OCI-LY7 (cell line): Measurements from ENCODE around the gene S100PBP. TPM values are rescaled to one million over a fixed set of nuclear protein-coding genes. Genes with fewer than 3 reads are reported as not detected.

Experiments
- BruUV-seq: library from RNA; stranded (reverse); fragments of 400-500 nt; replicated peaks from 2 replicates; lab custom pipeline; 2021; lab: Mats Ljungman, UMichigan
- CTCF ChIA-PET: fragments of 300-600 bp; sonication (Branson Sonifier 250); formaldehyde crosslinking; loops from one replicate; lab custom pipeline; 2022; ENCODE audit warnings: antibody characterized with exemption; ENCODE audit not compliant: unreplicated experiment; lab: Charles Lee
- POLR2A ChIA-PET: fragments of 300-600 bp; sonication (Branson Sonifier 250); formaldehyde crosslinking; loops from one replicate; lab custom pipeline; 2022; ENCODE audit warnings: antibody characterized with exemption; lab: Charles Lee
- DNase-seq: peaks from one replicate; pipeline ENCODE4 v3.0.0-alpha.2; 2015; ENCODE audit warnings: low spot score
- H2AFZ ChIP-seq: fragments of 200-600 bp; sonication (generic), shearing (Covaris generic); 2 replicates; pipeline ENCODE4 v1.6.1; 2014; ENCODE audit warnings: mild to moderate bottlenecking, antibody characterized with exemption, low read length, moderate library complexity
- H3K27ac ChIP-seq: fragments of 200-600 bp; sonication (generic); 2 replicates; pipeline ENCODE4 v1.5.1; 2014; ENCODE audit warnings: mixed run types, low read depth, mild to moderate bottlenecking, moderate library complexity, low read length, inconsistent platforms; ENCODE audit not compliant: poor library complexity, severe bottlenecking
- H3K36me3 ChIP-seq: fragments of 200-600 bp; sonication (generic); 2 replicates; pipeline ENCODE4 v1.6.1; 2014; ENCODE audit warnings: mild to moderate bottlenecking, antibody characterized with exemption, low read length, moderate library complexity, mixed read lengths; ENCODE audit not compliant: insufficient read depth
- H3K4me1 ChIP-seq: fragments of 200-600 bp; sonication (generic); 2 replicates; pipeline ENCODE4 v1.5.1; 2014; ENCODE audit warnings: mild to moderate bottlenecking, low read length; ENCODE audit not compliant: insufficient read depth, poor library complexity, severe bottlenecking
- H3K4me2 ChIP-seq: fragments of 200-600 bp; sonication (generic); 2 replicates; pipeline ENCODE4 v1.6.1; 2014; ENCODE audit warnings: mild to moderate bottlenecking, low read length
- H3K4me3 ChIP-seq: fragments of 200-600 bp; sonication (generic); 2 replicates; pipeline ENCODE4 v1.5.1; 2014; ENCODE audit warnings: mild to moderate bottlenecking, low read depth, low read length; ENCODE audit not compliant: poor library complexity, severe bottlenecking
- H3K79me2 ChIP-seq: fragments of 200-600 bp; sonication (generic); 2 replicates; pipeline ENCODE4 v1.6.1; 2016; ENCODE audit warnings: low read depth, mild to moderate bottlenecking, low read length, moderate library complexity, mixed read lengths; ENCODE audit not compliant: insufficient read depth
- H3K9me2 ChIP-seq: fragments of 200-600 bp; sonication (generic); 2 replicates; pipeline ENCODE4 v1.6.1; 2016; ENCODE audit warnings: mild to moderate bottlenecking, low read length, mixed read lengths; ENCODE audit not compliant: insufficient read depth
- H3K9me3 ChIP-seq: fragments of 200-600 bp; sonication (generic); 2 replicates; pipeline ENCODE4 v1.6.1; 2014; ENCODE audit warnings: mild to moderate bottlenecking, mixed run types, low read length, mixed read lengths
- H4K20me1 ChIP-seq: fragments of 200-600 bp; sonication (generic); 2 replicates; pipeline ENCODE4 v1.6.1; 2014; ENCODE audit warnings: mild to moderate bottlenecking, antibody characterized with exemption, low read length, moderate library complexity, mixed read lengths; ENCODE audit not compliant: insufficient read depth
- CTCF ChIP-seq: fragments of 200-600 bp; sonication (generic); conservative IDR thresholded peaks from 2 replicates; pipeline ENCODE4 v1.5.1; 2014; ENCODE audit warnings: mild to moderate bottlenecking, antibody characterized with exemption, low read length, moderate library complexity, mixed read lengths
- EZH2phosphoT487 ChIP-seq: fragments of 200-600 bp; sonication (generic); IDR thresholded peaks from 2 replicates; pipeline ENCODE4 v1.6.1; 2018; ENCODE audit warnings: low read depth, borderline replicate concordance, mild to moderate bottlenecking, mixed run types, antibody characterized with exemption, low read length, moderate library complexity, mixed read lengths
- intact Hi-C: fragments of 100-400 bp; cut with micrococcal nuclease; formaldehyde crosslinking; loops from one replicate; pipeline ENCODE4 v1.10.0; 2022; ENCODE audit not compliant: unreplicated experiment
- total RNA-seq, 2 experiments: library from RNA; depleted of rRNA in 1 of 2; stranded (reverse); fragments of >200 nt in 1 of 2; shearing (Covaris generic) in 1 of 2; gene quantifications; 2 replicates each; pipeline ENCODE4 v1.2.3, GENCODE V29; 2014 to 2022

S100PBP gene
- total RNA-seq, 2 experiments from 2014 or later = 72.1 to 136 TPM

DNA sequence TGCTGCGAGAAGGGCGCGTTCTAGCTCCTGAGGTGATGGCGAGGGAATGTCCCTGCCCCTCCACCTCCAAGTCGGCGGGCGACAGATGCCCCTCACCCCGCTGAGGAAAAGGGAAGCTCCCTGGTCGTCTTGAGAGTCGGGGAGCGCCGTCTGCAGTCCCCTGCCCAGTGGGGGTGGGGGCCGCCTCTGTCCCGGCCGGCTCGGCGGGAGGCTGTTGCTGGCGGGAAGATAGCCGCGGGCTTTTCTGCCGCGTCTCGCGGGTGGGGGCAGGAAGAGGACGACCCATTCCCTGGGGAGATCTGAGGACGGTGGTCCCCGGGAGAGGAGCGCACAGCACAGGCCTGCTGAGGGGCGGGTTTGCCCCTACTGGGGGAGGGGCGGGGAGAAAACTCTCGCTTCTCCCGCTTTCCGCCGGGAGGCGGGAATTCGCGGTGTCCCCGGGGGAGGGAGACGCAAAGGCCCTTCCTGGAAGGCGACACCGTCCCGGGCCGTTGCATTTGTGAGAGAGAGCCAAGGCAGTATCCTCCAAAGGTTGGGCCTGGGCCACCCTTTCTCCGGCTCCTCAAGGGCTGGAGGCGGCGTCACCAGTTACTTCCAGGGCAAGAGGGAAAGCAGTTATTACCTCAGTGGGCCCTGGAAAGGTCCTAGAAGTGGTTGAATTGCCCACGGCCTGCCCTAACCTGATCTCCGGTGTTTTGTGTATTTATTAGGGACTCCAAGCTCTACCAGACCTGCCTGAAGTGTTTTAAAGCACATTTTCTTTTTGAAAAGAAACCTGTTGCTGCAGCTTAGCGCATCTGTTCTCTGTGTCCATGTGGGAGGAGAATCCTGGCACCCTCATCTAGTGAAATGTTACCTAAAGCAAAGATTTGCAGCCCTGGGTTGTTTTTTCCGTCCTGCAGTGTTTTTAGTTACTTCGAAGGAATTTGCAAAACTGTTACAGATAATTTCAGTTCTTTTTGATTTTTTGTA, 648 bp downstream of the S100PBP start:
- H3K9me3 ChIP-seq = no peaks in the 10 kb centered on the region; the same call in 1 of the 2 replicates
- no peak overlapping the region; the same call in 1 of the 2 replicates for H2AFZ ChIP-seq
- POLR2A ChIA-PET = interaction anchor here (0.6 to 0.7 kb wide), 3 partner anchors 46 to 617 kb away, joined by 3 to 4 read pairs (median 3); no protein-coding TSS in a partner anchor
- peak overlapping the region; percentile 99 for H3K27ac ChIP-seq
- intact Hi-C loops = loop anchor here (1.0 to 5.0 kb wide), 6 partner anchors 55 to 746 kb away; partner anchors contain the start of genes MARCKSL1, RNF19B, TMEM39B and ZBTB8OS
- H3K79me2 ChIP-seq = peaks cover 93% of the 10 kb centered on the region
- peak; percentile 68 for DNase-seq
- peak overlapping the region; percentile 98 for H3K4me2 ChIP-seq
- H4K20me1 ChIP-seq = peaks cover 14% of the 10 kb centered on the region
- no peaks in the 10 kb centered on the region for H3K9me2 ChIP-seq
- CTCF ChIA-PET = interaction anchor here (0.6 kb wide), 1 partner anchor 1101 kb away, joined by 3 read pairs; no protein-coding TSS in a partner anchor
- peaks cover 70% of the 10 kb centered on the region for H3K4me1 ChIP-seq
- TF ChIP-seq CTCF (no peak), EZH2phosphoT487 (no peak)
- H3K4me3 ChIP-seq = peak overlapping the region; percentile 100
- no TSS peak for BruUV-seq
- peaks cover 63% of the 10 kb centered on the region for H3K36me3 ChIP-seq

- no TSS peak for BruUV-seq
- Histone ChIP-seq H3K4me1 (peaks cover 64% of the 10 kb centered on the region), H3K79me2 (peaks cover 91% of the 10 kb centered on the region), H3K4me3 (peak overlapping the region; percentile 100), H3K36me3 (peaks cover 61% of the 10 kb centered on the region), H3K4me2 (peak overlapping the region; percentile 98), H3K27ac (peak overlapping the region; percentile 99), H2AFZ (no peak overlapping the region; the same call in 1 of the 2 replicates), H3K9me2 (no peaks in the 10 kb centered on the region), H4K20me1 (peaks cover 16% of the 10 kb centered on the region), H3K9me3 (no peaks in the 10 kb centered on the region; the same call in 1 of the 2 replicates)
- POLR2A ChIA-PET = interaction anchor here (0.6 to 0.7 kb wide), 3 partner anchors 46 to 618 kb away, joined by 3 to 4 read pairs (median 3); no protein-coding TSS in a partner anchor
- intact Hi-C loops = loop anchor here (1.0 to 5.0 kb wide), 5 partner anchors 54 to 482 kb away; partner anchors contain the start of genes MARCKSL1, RNF19B and ZBTB8OS
- DNase-seq = peak; percentile 92
- TF ChIP-seq CTCF = no peak
- TF ChIP-seq EZH2phosphoT487 = no peak
- CTCF ChIA-PET = interaction anchor here (0.6 kb wide), 1 partner anchor 1102 kb away, joined by 3 read pairs; no protein-coding TSS in a partner anchor
Observed at GRCh38 chr1:32818804-32819541, 1.5 kb downstream of the S100PBP start.
